ENCODE measurements around the gene CAMK2A. TPM values are rescaled to one million over a fixed set of nuclear protein-coding genes. Genes with fewer than 3 reads are reported as not detected.

Gene CAMK2A
- total RNA-seq, 6 donors from 2014 or later = 0.29 to 2.4 (median 1.8) TPM; not detected in 1

DNA sequence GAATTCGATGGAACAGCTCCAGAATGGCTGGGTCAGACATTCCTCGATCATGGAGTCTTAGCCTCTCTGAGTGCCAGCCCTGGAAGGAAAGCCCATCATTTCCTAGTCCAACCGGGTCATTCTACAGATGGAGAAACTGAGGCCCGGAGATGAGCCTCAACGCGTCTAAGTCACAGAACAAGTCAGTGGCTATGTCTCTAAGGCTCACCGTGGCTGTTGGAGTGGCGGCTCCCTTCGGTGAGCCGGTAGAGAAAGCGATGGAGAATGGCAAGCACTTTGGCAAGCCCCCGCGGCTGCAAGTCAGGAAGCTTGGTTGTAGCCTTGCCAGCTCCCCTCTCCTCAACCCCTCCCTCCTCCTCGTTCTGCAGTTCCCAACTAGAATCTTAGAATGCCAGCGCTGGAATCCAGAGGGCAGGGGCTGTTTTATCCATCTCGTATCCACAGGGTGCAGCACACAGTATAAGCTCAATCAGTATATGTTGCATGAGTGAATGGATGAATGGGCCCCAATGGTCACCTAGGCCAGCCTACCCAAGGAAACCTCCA, 13.6 kb upstream of the CAMK2A start:
- Histone ChIP-seq H3K27ac (peak overlapping the region; percentile 23 to 81 (median 76)), H3K4me3 (peak overlapping the region in 3 of 4 donors; percentile 25 to 45 (median 39)), H3K36me3 (no peaks in the 10 kb centered on the region), H3K4me1 (peaks cover 7 to 17% (median 10%) of the 10 kb centered on the region in 4 donors), H3K9me3 (no peaks in the 10 kb centered on the region), H3K27me3 (peaks cover 0 to 14% (median 8%) of the 10 kb centered on the region in 4 donors)
- 23 to 27% methylated on average over 12 to 16 of the region's 16 CpGs for WGBS, 2 donors
- TF ChIP-seq POLR2AphosphoS5 (IDR thresholded peaks at IDR 0.05) = peak in 1 of 2 donors; percentile 25
- TF ChIP-seq EP300 (IDR thresholded peaks at IDR 0.05) = no peak
- DNase-seq (no peak), ATAC-seq (ENCODE audit: low FRiP score in 2 of 2) (no peak)

DNA sequence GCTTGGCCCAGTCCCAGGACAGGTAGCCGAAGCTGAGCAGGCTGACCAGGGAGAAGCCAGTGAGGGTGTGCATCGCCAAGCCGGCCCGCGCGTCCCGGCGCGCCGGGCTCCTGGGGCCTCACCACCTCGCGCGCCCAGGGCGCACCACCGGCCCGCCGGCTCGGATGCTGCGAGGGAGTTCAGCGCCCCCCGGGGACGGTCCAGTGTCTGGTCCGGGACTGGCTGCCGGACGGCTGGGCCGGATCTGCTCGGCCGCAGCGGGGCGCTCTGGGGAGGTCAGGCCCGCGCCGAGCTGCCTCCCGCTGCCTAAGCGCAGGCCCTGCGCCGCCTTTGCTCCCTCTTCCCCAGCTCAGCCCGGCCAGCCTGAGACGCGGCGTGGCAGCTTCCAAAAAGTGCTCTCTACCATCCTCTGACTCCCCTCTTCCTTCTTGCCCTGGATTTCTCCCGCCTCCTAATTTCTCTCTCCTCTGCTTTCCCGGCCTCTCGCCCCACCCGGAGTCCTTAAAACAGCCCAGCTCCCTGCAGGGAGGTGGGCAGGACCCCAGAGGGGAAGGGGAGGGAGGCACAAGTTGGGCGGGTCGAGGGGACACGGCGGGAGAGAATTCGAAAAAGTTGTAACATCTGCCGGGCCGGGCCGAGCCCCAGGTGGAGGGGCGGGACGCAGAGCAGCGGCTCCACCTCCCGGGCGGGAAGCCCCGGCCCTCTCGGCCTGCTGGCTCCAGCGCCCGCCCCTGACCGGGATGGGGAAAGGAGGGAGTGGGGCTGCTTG, 12.9 kb upstream of the CAMK2A start, which contains the start of gene ARSI:
Gene ARSI (minus strand): TSS at position 605 of the 769 bp plus-strand sequence. CDS start 532 bp downstream, at position 73.
- Histone ChIP-seq H3K27me3 (peaks cover 0 to 14% (median 8%) of the 10 kb centered on the region in 4 donors), H3K4me1 (peaks cover 7 to 17% (median 10%) of the 10 kb centered on the region in 4 donors), H3K9me3 (no peaks in the 10 kb centered on the region), H3K4me3 (peak within 1 kb of the TSS in 3 of 4 donors; percentile 25 to 45 (median 39)), H3K27ac (peak within 1 kb of the TSS; percentile 43 to 81 (median 76)), H3K36me3 (no peaks in the 10 kb centered on the region)
- WGBS, 2 donors = 1 to 2% methylated on average over 24 to 30 of the region's 63 CpGs
- ATAC-seq (ENCODE audit: low FRiP score in 2 of 2) (peak; percentile 28 to 73), DNase-seq (peak in 1 of 2 donors; percentile 88)
- TF ChIP-seq EP300 (IDR thresholded peaks at IDR 0.05) (no peak), POLR2AphosphoS5 (IDR thresholded peaks at IDR 0.05) (no peak), POLR2A (IDR thresholded peaks at IDR 0.05) (no peak)
- TF ChIP-seq, protein P1, sequence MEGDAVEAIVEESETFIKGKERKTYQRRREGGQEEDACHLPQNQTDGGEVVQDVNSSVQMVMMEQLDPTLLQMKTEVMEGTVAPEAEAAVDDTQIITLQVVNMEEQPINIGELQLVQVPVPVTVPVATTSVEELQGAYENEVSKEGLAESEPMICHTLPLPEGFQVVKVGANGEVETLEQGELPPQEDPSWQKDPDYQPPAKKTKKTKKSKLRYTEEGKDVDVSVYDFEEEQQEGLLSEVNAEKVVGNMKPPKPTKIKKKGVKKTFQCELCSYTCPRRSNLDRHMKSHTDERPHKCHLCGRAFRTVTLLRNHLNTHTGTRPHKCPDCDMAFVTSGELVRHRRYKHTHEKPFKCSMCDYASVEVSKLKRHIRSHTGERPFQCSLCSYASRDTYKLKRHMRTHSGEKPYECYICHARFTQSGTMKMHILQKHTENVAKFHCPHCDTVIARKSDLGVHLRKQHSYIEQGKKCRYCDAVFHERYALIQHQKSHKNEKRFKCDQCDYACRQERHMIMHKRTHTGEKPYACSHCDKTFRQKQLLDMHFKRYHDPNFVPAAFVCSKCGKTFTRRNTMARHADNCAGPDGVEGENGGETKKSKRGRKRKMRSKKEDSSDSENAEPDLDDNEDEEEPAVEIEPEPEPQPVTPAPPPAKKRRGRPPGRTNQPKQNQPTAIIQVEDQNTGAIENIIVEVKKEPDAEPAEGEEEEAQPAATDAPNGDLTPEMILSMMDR (IDR thresholded peaks at IDR 0.05) = no peak

DNA sequence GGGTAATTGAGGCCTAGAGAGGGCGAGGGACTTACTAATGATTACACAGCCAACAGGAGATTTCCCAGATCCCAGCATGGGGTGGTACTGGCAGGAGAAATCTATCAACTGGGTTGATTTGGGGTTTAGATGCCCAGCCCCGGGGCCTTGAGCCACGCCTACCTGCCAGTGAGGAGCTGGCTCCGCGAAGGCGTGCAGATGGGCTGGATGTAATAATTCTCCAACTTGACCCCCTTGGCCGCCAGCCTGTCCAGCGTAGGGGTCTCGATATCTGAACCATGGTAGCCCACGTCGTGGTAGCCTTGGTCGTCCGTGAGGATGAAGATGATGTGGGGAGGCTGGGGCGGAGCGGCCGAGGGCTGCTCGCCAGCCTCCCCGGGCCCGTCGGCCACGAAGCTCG, 12.3 kb upstream of the CAMK2A start:
- H3K27me3 ChIP-seq = peaks cover 0 to 14% (median 8%) of the 10 kb centered on the region in 4 donors
- WGBS, 2 donors = 25 to 40% methylated on average over 7 to 18 of the region's 22 CpGs
- no peaks in the 10 kb centered on the region for H3K9me3 ChIP-seq
- peak overlapping the region; percentile 43 to 81 (median 76) for H3K27ac ChIP-seq
- peak overlapping the region in 3 of 4 donors; percentile 25 to 45 (median 39) for H3K4me3 ChIP-seq
- peaks cover 7 to 17% (median 10%) of the 10 kb centered on the region in 4 donors for H3K4me1 ChIP-seq
- no peak for DNase-seq
- H3K36me3 ChIP-seq = no peaks in the 10 kb centered on the region
- TF ChIP-seq, protein P1 (IDR thresholded peaks at IDR 0.05) = no peak
- no peak for TF ChIP-seq POLR2A (IDR thresholded peaks at IDR 0.05)
- no peak for TF ChIP-seq POLR2AphosphoS5 (IDR thresholded peaks at IDR 0.05)
- no peak for TF ChIP-seq EP300 (IDR thresholded peaks at IDR 0.05)
- ATAC-seq (ENCODE audit: low FRiP score in 2 of 2) = no peak

DNA sequence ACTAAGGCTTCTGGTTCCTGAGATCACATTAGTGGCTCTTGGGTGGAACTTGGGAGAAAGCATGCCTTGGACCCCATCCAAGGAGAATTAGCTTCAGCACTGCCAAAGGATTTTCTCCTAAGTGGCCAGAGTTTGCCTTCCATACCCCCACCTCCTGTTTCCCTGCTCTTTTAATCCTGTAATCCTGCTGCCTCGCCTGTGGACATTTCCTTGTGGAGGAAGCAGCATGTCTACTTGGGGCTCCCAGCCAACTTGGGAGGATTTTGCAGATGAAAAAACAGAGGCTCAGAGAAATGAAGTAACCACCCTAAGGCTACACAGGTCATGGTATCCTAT, 11.6 kb upstream of the CAMK2A start:
- H3K4me1 ChIP-seq = peaks cover 7 to 17% (median 10%) of the 10 kb centered on the region in 4 donors

More for the DNA sequence above, 11.6 kb upstream of the CAMK2A start:
- H3K27me3 ChIP-seq = peaks cover 0 to 14% (median 8%) of the 10 kb centered on the region in 4 donors
- H3K36me3 ChIP-seq = no peaks in the 10 kb centered on the region
- DNase-seq (no peak), ATAC-seq (ENCODE audit: low FRiP score in 2 of 2) (no peak)
- H3K9me3 ChIP-seq = no peaks in the 10 kb centered on the region
- H3K27ac ChIP-seq = peak overlapping the region in 2 of 4 donors; percentile 12 to 26
- H3K4me3 ChIP-seq = peak overlapping the region in 2 of 4 donors; percentile 39 to 45
- TF ChIP-seq EP300 (IDR thresholded peaks at IDR 0.05) (no peak), POLR2AphosphoS5 (IDR thresholded peaks at IDR 0.05) (no peak), POLR2A (IDR thresholded peaks at IDR 0.05) (no peak)
- TF ChIP-seq, protein P1 (IDR thresholded peaks at IDR 0.05) = no peak
- WGBS, 2 donors = 40 to 63% methylated on average over 1 of the region's 1 CpG

Measured in upper lobe of left lung (tissue), 6 donors.